GM13977 (cell line): Measurements from ENCODE around the gene INVS.

Experiments
- DNase-seq: peaks from one replicate; pipeline ENCODE4 v3.0.0; 2012; ENCODE audit warnings: low spot score
- CTCF ChIP-seq: IDR thresholded peaks from 2 replicates; pipeline ENCODE4 v1.5.1; 2012; ENCODE audit warnings: mild to moderate bottlenecking, control low read depth; ENCODE audit not compliant: insufficient read depth; ENCODE audit errors: extremely low read depth, missing control alignments
- in situ Hi-C: fragments of 300-500 bp; cut with MboI; formaldehyde crosslinking; loops from one replicate; pipeline ENCODE4 v1.12.0; 2022; ENCODE audit warnings: low sequenced_read_pairs, low pct_unique_long_range_greater_than_20kb, mixed read lengths, inconsistent platforms; ENCODE audit not compliant: unreplicated experiment

The INVS gene

GRCh38 chr9:100193078-100193477, 94.0 kb downstream of the INVS start:
- TF ChIP-seq CTCF = no peak
- in situ Hi-C loops = no loop called here
- DNase-seq = no peak

- no peak for TF ChIP-seq CTCF
- no peak for DNase-seq
- in situ Hi-C loops = no loop called here
Measured at GRCh38 chr9:100196215-100196614, 97.2 kb downstream of the INVS start.

GRCh38 chr9:100196828-100197227, 97.8 kb downstream of the INVS start:
- in situ Hi-C loops = no loop called here
- DNase-seq = no peak
- TF ChIP-seq CTCF = no peak

- no peak for TF ChIP-seq CTCF
- in situ Hi-C loops = no loop called here
- DNase-seq = no peak
Measured at GRCh38 chr9:100197553-100197952, 98.5 kb downstream of the INVS start.

- TF ChIP-seq CTCF = no peak
- in situ Hi-C loops = loop anchor here (25.0 kb wide), 2 partner anchors 366 to 1016 kb away; no protein-coding TSS in a partner anchor
- no peak for DNase-seq
Measured at GRCh38 chr9:100202806-100203205, 103.8 kb downstream of the INVS start.

GRCh38 chr9:100204796-100205195, 105.8 kb downstream of the INVS start:
- in situ Hi-C loops = loop anchor here (25.0 kb wide), 2 partner anchors 367 to 1017 kb away; no protein-coding TSS in a partner anchor
- TF ChIP-seq CTCF = no peak
- no peak for DNase-seq

- no peak for DNase-seq
- in situ Hi-C loops = loop anchor here (25.0 kb wide), 2 partner anchors 370 to 1020 kb away; no protein-coding TSS in a partner anchor
- TF ChIP-seq CTCF = no peak
Measured at GRCh38 chr9:100206899-100207298, 107.9 kb downstream of the INVS start.
